ENCODE measurements around the gene ZNF273.
"Not testable (repeated sequence)": the region's sequence is repeated elsewhere in the genome, so short reads cannot be mapped to it uniquely, and the experiment has no call there.

ZNF273 gene

DNA sequence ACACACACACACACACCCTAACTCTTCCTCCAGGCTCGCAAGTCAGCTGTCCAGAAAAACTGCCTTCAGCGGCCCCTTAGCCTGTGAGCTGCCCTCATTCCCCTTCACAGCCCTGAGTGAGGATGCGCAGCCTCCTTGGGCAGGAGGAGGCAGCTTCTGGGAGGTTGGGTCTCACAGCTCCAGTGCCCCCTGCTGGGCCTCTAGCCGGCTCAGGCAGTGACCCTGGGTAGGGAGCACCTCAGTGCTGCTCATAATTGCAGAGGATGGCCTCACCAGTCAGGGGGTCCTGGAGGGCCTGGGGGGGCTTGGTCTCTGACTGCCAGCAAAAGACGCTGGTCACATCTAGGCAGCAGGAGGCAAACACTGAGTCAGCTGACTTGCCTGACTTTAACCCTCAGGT lies 43.7 kb downstream of the ZNF273 start:
- H3K9ac ChIP-seq (ENCODE audit: low read length), result no peak overlapping the region
- no peak overlapping the region for H3K4me2 ChIP-seq (ENCODE audit: low read length)
- no peak overlapping the region for H3K4me3 ChIP-seq (ENCODE audit: low read depth, low read length, poor library complexity, severe bottlenecking)
- no peak overlapping the region for H2AFZ ChIP-seq (ENCODE audit: low read length)
- H3F3A ChIP-seq (ENCODE audit: insufficient read depth, low read length), result no peaks in the 10 kb centered on the region
- no peaks in the 10 kb centered on the region for H3K36me3 ChIP-seq (ENCODE audit: insufficient read depth, low read length)
- H3K27me3 ChIP-seq (ENCODE audit: insufficient read depth, low read length), result no peaks in the 10 kb centered on the region
- no peaks in the 10 kb centered on the region for H3K9me3 ChIP-seq (ENCODE audit: low read length)
- H3K9me2 ChIP-seq (ENCODE audit: low read depth, low read length), result no peaks in the 10 kb centered on the region
- no peaks in the 10 kb centered on the region for H3K4me1 ChIP-seq (ENCODE audit: insufficient read depth, low read length, severe bottlenecking)
- no peak overlapping the region for H3K27ac ChIP-seq (ENCODE audit: low read depth, low read length, poor library complexity, severe bottlenecking)
- TF ChIP-seq, protein P1, sequence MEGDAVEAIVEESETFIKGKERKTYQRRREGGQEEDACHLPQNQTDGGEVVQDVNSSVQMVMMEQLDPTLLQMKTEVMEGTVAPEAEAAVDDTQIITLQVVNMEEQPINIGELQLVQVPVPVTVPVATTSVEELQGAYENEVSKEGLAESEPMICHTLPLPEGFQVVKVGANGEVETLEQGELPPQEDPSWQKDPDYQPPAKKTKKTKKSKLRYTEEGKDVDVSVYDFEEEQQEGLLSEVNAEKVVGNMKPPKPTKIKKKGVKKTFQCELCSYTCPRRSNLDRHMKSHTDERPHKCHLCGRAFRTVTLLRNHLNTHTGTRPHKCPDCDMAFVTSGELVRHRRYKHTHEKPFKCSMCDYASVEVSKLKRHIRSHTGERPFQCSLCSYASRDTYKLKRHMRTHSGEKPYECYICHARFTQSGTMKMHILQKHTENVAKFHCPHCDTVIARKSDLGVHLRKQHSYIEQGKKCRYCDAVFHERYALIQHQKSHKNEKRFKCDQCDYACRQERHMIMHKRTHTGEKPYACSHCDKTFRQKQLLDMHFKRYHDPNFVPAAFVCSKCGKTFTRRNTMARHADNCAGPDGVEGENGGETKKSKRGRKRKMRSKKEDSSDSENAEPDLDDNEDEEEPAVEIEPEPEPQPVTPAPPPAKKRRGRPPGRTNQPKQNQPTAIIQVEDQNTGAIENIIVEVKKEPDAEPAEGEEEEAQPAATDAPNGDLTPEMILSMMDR (IDR thresholded peaks at IDR 0.05; ENCODE audit: low read length), result peak; percentile 59
- no peak for TF ChIP-seq EZH2 (IDR thresholded peaks at IDR 0.05; ENCODE audit: borderline replicate concordance, low read length)
- H4K20me1 ChIP-seq (ENCODE audit: insufficient read depth, low read length), result no peaks in the 10 kb centered on the region
- H3K79me2 ChIP-seq (ENCODE audit: insufficient read depth, low read length), result no peaks in the 10 kb centered on the region

DNA sequence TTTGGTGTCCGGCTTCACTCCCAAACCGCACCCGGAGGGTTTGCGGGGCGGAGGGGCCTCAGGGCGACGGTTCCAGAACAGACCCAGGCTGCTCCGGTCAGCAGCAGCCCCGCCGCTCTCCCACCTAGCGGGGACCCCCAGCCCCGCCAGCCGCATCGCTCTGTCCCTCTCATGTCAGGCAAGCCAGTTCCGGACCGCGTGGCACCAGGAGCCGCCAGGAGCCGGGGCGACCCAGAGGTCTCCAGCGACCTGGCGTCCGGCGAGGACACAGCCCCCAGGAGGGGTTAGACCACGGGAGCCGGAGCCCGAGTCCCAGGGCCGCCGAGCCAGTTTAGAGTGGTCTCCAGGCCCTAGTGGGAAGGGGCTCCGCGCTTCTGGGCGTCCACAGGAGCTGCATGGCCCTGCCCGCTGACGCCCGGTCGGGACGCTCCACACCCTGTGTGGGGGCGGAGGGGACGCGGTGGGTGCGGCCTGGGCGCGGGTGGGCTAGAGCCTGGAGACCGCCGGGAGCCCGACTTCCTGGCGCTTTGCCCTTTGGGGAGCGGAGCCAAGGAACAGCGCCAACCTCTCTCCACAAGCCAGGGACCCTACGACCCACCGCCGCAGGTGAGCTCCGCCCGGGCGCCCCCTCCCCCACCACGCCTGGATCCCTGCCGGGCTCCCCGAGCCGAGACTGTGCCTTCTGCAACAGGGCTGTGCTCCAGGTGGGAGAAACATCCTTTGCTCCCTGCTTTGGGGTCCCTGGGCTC lies 44.4 kb downstream of the ZNF273 start:
- TF ChIP-seq, protein P1 (IDR thresholded peaks at IDR 0.05; ENCODE audit: low read length), result no peak
- no peak for TF ChIP-seq EZH2 (IDR thresholded peaks at IDR 0.05; ENCODE audit: borderline replicate concordance, low read length)
- H3K36me3 ChIP-seq (ENCODE audit: insufficient read depth, low read length), result no peaks in the 10 kb centered on the region
- no peak overlapping the region for H3K4me3 ChIP-seq (ENCODE audit: low read depth, low read length, poor library complexity, severe bottlenecking)
- H3K27ac ChIP-seq (ENCODE audit: low read depth, low read length, poor library complexity, severe bottlenecking), result no peak overlapping the region
- H3K9me2 ChIP-seq (ENCODE audit: low read depth, low read length), result no peaks in the 10 kb centered on the region
- no peaks in the 10 kb centered on the region for H3K79me2 ChIP-seq (ENCODE audit: insufficient read depth, low read length)
- H3K9ac ChIP-seq (ENCODE audit: low read length), result no peak overlapping the region
- H3K9me3 ChIP-seq (ENCODE audit: low read length), result no peaks in the 10 kb centered on the region
- H2AFZ ChIP-seq (ENCODE audit: low read length), result no peak overlapping the region
- no peaks in the 10 kb centered on the region for H3K27me3 ChIP-seq (ENCODE audit: insufficient read depth, low read length)
- no peaks in the 10 kb centered on the region for H3K4me1 ChIP-seq (ENCODE audit: insufficient read depth, low read length, severe bottlenecking)
- H3F3A ChIP-seq (ENCODE audit: insufficient read depth, low read length), result no peaks in the 10 kb centered on the region
- no peak overlapping the region for H3K4me2 ChIP-seq (ENCODE audit: low read length)
- no peaks in the 10 kb centered on the region for H4K20me1 ChIP-seq (ENCODE audit: insufficient read depth, low read length)

DNA sequence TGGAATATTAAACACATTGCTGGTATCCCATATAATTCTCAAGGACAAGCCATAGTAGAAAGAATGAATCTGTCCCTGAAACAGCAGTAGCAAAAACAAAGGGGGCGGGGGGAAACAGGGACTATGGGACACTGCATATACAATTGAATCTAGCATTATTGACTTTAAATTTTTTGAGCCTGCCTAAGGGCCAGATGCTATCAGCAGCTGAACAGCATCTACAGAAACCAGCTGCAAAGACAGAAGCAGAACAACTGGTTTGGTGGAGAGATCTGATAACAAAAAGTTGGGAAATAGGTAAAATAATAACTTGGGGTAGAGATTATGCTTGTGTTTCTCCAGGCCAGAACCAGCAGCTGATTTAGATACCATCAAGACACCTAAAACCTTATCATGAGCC lies 45.7 kb downstream of the ZNF273 start:
- H4K20me1 ChIP-seq (ENCODE audit: insufficient read depth, low read length); H3F3A ChIP-seq (ENCODE audit: insufficient read depth, low read length); H3K27ac ChIP-seq (ENCODE audit: low read depth, low read length, poor library complexity, severe bottlenecking); H3K4me2 ChIP-seq (ENCODE audit: low read length); H3K27me3 ChIP-seq (ENCODE audit: insufficient read depth, low read length); H3K9me2 ChIP-seq (ENCODE audit: low read depth, low read length); H2AFZ ChIP-seq (ENCODE audit: low read length); H3K4me1 ChIP-seq (ENCODE audit: insufficient read depth, low read length, severe bottlenecking); H3K36me3 ChIP-seq (ENCODE audit: insufficient read depth, low read length); H3K79me2 ChIP-seq (ENCODE audit: insufficient read depth, low read length); H3K9me3 ChIP-seq (ENCODE audit: low read length); H3K9ac ChIP-seq (ENCODE audit: low read length); H3K4me3 ChIP-seq (ENCODE audit: low read depth, low read length, poor library complexity, severe bottlenecking): not testable (repeated sequence)

DNA sequence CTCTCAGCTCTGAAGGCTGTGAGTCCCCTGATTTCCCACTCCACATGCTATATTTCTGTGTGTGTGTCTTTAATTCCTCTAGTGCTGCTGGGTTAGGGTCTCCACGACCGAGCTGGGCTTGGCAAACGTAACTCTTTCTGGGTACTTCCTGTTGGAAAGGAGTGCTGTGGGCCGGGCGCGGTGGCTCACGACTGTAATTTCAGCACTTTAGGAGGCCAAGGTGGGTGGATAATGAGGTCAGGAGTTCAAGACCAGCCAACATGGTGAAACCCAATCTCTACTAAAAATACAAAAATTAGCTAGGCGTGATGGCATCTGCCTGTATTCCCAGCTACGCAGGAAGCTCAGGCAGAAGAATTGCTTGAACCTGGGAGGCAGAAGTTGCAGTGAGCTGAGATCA lies 47.6 kb downstream of the ZNF273 start:
- not testable (repeated sequence) for H3K9me3 ChIP-seq (ENCODE audit: low read length); H3K9ac ChIP-seq (ENCODE audit: low read length); H3K9me2 ChIP-seq (ENCODE audit: low read depth, low read length); H3F3A ChIP-seq (ENCODE audit: insufficient read depth, low read length); H3K4me2 ChIP-seq (ENCODE audit: low read length); H3K79me2 ChIP-seq (ENCODE audit: insufficient read depth, low read length); H3K4me3 ChIP-seq (ENCODE audit: low read depth, low read length, poor library complexity, severe bottlenecking); H3K27me3 ChIP-seq (ENCODE audit: insufficient read depth, low read length); H3K27ac ChIP-seq (ENCODE audit: low read depth, low read length, poor library complexity, severe bottlenecking); H3K36me3 ChIP-seq (ENCODE audit: insufficient read depth, low read length); H2AFZ ChIP-seq (ENCODE audit: low read length); H4K20me1 ChIP-seq (ENCODE audit: insufficient read depth, low read length); H3K4me1 ChIP-seq (ENCODE audit: insufficient read depth, low read length, severe bottlenecking)
